ENCODE data around the gene PTPA. TPM values are rescaled to one million over a fixed set of nuclear protein-coding genes. Genes with fewer than 3 reads are reported as not detected.

Gene PTPA
- total and polyA plus RNA-seq, 10 donors = 38.8 to 107 (median 88.5) TPM

DNA sequence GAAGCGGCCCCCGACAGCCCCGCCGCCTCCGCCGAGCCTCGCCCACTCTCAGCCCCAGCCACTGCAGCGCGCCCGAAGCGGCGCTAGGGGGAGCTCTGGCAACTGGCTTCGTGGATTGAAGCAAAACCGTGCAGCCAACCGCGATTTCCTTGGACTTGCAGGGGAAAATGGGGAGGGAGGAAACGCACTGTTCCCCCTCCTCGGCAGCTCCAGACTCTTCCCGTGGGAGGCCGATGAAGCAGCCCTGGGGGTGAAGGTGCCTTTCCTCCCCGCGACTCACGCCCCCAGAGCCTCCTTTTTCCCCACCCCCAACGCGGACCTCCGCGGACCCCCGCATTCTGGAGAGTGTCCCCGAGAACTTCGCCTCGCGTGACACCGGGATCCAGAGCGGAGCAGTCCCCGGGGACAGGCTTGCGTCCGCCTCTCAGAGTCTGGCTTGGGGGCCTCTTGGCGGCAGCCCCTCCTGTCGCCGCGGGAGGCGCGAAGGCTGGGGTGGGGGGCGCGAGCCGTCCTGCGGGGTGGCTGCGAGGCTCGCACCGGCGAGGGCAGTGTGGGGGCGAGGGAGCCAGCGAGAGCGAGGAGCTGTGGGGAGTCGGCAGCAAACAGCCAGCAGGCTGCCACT is 63.0 kb downstream of the PTPA start:
- TF ChIP-seq POLR2AphosphoS5 (IDR thresholded peaks at IDR 0.05) (peak; percentile 69 to 81 (median 78)), POLR2A (IDR thresholded peaks at IDR 0.05) (no peak)
- TF ChIP-seq, protein P1, sequence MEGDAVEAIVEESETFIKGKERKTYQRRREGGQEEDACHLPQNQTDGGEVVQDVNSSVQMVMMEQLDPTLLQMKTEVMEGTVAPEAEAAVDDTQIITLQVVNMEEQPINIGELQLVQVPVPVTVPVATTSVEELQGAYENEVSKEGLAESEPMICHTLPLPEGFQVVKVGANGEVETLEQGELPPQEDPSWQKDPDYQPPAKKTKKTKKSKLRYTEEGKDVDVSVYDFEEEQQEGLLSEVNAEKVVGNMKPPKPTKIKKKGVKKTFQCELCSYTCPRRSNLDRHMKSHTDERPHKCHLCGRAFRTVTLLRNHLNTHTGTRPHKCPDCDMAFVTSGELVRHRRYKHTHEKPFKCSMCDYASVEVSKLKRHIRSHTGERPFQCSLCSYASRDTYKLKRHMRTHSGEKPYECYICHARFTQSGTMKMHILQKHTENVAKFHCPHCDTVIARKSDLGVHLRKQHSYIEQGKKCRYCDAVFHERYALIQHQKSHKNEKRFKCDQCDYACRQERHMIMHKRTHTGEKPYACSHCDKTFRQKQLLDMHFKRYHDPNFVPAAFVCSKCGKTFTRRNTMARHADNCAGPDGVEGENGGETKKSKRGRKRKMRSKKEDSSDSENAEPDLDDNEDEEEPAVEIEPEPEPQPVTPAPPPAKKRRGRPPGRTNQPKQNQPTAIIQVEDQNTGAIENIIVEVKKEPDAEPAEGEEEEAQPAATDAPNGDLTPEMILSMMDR (IDR thresholded peaks at IDR 0.05 in 8 of 11, conservative IDR thresholded peaks at IDR 0.05 in 3 of 11) = peak; percentile 92 to 100 (median 98)
- Histone ChIP-seq H3K4me3 (peak overlapping the region; percentile 36 to 98 (median 77)), H3K27me3 (replicated peaks in 1 of 7) (peaks cover 0 to 47% (median 5%) of the 10 kb centered on the region in 7 donors), H3K4me1 (peaks cover 17 to 65% (median 45%) of the 10 kb centered on the region in 6 donors), H3K27ac (peak overlapping the region; percentile 86 to 95 (median 93)), H3K36me3 (no peaks in the 10 kb centered on the region), H3K9me3 (no peaks in the 10 kb centered on the region)
- 0 to 1% (median 1%) methylated on average over 35 to 55 of the region's 55 CpGs for WGBS, 5 donors
- intact Hi-C loops (cut with DNase I; ENCODE audit: low total_unique reads) = no loop called here
- DNase-seq = peak; percentile 96

DNA sequence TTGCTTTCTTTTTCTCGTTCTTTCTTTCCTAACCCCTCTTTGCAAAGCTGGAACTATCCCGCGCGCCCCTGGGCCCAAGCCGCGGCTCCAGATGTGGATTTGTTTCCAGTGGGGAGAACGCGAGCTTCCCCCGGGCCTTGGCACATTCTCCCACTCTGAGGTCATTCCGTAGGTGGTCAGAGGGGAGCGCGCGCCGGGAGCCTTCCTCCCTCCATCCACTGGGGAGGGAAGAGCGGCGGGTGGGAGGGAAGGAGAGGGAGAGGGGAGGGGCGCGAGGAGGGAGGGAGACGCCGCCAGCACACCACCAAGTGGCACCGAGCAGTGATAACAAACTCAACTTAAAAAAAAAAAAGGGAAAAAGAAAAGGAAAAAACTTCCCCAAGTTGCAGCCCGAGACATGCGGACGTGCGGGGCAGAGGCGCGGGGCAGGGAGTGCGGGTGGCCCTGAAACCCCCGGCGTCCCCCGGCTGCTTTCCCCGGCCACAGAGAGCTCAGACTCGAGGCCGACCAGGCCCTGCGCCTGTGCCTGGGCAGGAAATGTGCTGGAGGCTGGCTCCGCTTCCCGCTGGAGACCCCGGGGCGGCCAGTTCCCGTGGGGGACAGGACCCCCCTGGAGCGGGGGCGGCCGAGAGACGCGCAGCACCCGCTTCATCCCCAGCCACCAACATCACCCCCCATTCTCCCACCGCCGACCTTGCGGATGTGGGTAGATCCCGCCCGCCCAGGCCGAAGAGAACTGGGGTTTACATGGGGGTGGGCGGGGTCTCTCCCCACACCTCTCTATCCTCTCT is 63.7 kb downstream of the PTPA start:
- intact Hi-C loops (cut with DNase I; ENCODE audit: low total_unique reads) = no loop called here
- DNase-seq = peak; percentile 86
- WGBS, 5 donors = 1 to 2% (median 1%) methylated on average over 35 to 53 of the region's 53 CpGs
- Histone ChIP-seq H3K27me3 (replicated peaks in 1 of 7) (peaks cover 0 to 54% (median 5%) of the 10 kb centered on the region in 7 donors), H3K27ac (peak overlapping the region; percentile 86 to 95 (median 93)), H3K4me1 (peaks cover 17 to 66% (median 45%) of the 10 kb centered on the region in 6 donors), H3K4me3 (peak overlapping the region; percentile 36 to 98 (median 77)), H3K9me3 (no peaks in the 10 kb centered on the region), H3K36me3 (no peaks in the 10 kb centered on the region)
- TF ChIP-seq, protein P1 (IDR thresholded peaks at IDR 0.05 in 8 of 11, conservative IDR thresholded peaks at IDR 0.05 in 3 of 11) = peak in 1 of 11 experiments; percentile 8
- no peak for TF ChIP-seq POLR2A (IDR thresholded peaks at IDR 0.05)
- TF ChIP-seq POLR2AphosphoS5 (IDR thresholded peaks at IDR 0.05) = peak; percentile 18 to 74 (median 35)

DNA sequence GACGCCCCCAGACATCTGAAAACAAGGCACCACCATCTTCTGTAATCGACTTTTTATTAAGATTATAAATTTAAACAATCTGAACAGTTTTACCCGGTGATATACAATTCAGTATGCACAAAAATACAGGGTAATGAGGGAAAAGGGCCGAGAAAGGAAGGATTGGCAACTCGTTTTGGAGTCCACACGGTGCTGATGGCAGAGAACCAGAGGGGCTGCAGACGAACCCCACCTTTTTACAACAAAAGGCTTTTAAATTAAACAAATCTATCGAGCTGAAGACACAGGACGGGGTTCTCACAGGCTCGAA is 64.3 kb downstream of the PTPA start:
- H3K9me3 ChIP-seq = no peaks in the 10 kb centered on the region
- 1 to 3% (median 1%) methylated on average over 10 of the region's 10 CpGs for WGBS, 5 donors
- intact Hi-C loops (cut with DNase I; ENCODE audit: low total_unique reads) = no loop called here
- peaks cover 0 to 55% (median 5%) of the 10 kb centered on the region in 7 donors for H3K27me3 ChIP-seq (replicated peaks in 1 of 7)
- no peaks in the 10 kb centered on the region for H3K36me3 ChIP-seq
- peaks cover 17 to 61% (median 45%) of the 10 kb centered on the region in 6 donors for H3K4me1 ChIP-seq
- no peak for DNase-seq
- peak overlapping the region; percentile 86 to 95 (median 93) for H3K27ac ChIP-seq
- TF ChIP-seq POLR2AphosphoS5 (IDR thresholded peaks at IDR 0.05) (no peak), POLR2A (IDR thresholded peaks at IDR 0.05) (no peak)
- TF ChIP-seq, protein P1 (IDR thresholded peaks at IDR 0.05 in 8 of 11, conservative IDR thresholded peaks at IDR 0.05 in 3 of 11) = no peak
- peak overlapping the region; percentile 36 to 98 (median 77) for H3K4me3 ChIP-seq

Measured in spleen (tissue), 11 donors.